22Rv1 (cell line): ENCODE results near the gene AFDN.

Experiments
- ZFX ChIP-seq: fragments of 450-650 bp; IDR thresholded peaks from 2 replicates; pipeline ENCODE4 v1.6.1; 2017; ENCODE audit warnings: antibody characterized with exemption, borderline replicate concordance
- TF ChIP-seq, protein P1 (sequence below): fragments of 450-650 bp; IDR thresholded peaks from 2 replicates; pipeline ENCODE4 v1.5.1; 2017; ENCODE audit warnings: mild to moderate bottlenecking

DNA sequence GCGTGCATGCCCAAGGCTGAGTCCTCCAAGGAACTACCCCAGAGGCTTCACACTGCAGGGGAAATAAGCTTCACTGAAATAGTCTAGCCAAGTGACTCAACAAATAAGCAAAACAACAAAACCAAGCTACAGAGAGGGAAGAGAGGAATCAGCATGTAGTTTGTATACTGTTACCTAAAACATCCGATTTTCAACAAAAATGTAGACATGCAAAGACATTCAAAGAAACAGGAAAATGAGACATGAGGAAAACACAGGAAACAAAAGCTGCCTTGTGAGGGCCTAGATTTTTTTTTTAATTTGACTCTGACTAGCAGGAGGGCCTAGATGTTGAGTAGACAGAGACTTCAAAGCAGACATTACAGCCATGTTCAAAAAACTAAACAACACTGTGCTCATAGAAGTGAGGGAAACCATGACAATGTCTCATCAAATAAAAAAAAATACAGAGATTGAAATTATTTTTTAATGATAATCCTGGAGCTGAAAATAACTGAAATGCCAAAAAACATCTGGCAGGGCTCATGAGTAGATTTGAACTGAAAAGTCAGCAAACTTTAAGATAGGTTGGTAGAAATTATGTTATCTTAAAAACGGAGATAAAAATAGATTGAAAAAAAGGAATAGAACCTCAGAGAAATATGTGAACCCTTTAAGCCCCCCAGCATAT is 154.3 kb downstream of the AFDN start:
- TF ChIP-seq, protein P1, sequence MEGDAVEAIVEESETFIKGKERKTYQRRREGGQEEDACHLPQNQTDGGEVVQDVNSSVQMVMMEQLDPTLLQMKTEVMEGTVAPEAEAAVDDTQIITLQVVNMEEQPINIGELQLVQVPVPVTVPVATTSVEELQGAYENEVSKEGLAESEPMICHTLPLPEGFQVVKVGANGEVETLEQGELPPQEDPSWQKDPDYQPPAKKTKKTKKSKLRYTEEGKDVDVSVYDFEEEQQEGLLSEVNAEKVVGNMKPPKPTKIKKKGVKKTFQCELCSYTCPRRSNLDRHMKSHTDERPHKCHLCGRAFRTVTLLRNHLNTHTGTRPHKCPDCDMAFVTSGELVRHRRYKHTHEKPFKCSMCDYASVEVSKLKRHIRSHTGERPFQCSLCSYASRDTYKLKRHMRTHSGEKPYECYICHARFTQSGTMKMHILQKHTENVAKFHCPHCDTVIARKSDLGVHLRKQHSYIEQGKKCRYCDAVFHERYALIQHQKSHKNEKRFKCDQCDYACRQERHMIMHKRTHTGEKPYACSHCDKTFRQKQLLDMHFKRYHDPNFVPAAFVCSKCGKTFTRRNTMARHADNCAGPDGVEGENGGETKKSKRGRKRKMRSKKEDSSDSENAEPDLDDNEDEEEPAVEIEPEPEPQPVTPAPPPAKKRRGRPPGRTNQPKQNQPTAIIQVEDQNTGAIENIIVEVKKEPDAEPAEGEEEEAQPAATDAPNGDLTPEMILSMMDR = no peak
- TF ChIP-seq ZFX = no peak
